HK-2 (cell line): Measurements from ENCODE around the gene SOS1.

Source experiments
- DNase-seq: peaks from one replicate; pipeline ENCODE4 v3.0.0-alpha.2; 2018; ENCODE audit not compliant: unreplicated experiment

SOS1 gene

GRCh38 chr2:39024833-39025232 lies 96.0 kb downstream of the SOS1 start:
- no peak for DNase-seq

DNA sequence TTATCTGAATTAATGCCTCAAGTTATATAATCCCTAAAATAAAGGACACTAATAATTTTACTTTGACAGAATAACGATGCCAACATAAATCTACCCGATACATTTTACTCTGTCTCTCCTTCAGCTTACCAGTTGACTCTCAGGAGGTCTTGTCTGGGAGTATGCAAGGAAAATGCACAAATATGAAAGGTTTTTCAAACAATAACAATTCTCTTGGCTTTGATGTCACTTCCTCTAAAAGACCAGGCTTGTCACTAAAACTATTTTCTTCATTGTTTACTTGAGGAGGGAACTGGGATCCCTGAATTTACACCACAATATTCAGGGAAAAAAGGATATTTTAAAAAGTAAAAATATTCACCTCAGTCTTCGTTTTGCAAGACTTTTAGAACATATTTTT lies 97.2 kb downstream of the SOS1 start:
- DNase-seq, result no peak

- no peak for DNase-seq
Observed at GRCh38 chr2:39022642-39023235, 98.1 kb downstream of the SOS1 start.

DNA sequence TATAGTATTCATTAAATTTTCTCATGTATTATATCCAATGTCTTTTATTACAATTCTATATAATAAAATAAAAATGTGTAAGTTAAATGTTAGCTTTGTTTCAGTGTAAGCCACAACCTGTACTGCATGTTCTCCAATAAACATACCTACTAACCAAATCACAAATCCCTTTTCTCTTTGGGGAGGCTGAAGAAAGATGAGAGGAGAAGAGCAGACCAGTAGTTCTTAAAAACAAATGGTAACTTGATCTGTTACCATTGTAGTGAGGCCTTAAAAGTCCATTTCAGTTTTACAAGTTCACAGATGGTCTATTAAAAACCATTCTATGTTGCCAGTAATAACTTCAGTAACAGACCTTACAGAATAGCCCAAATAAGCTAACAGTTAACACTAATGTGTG lies 100.5 kb downstream of the SOS1 start:
- no peak for DNase-seq

GRCh38 chr2:39018638-39019037 lies 102.2 kb downstream of the SOS1 start:
- DNase-seq, result no peak

DNA sequence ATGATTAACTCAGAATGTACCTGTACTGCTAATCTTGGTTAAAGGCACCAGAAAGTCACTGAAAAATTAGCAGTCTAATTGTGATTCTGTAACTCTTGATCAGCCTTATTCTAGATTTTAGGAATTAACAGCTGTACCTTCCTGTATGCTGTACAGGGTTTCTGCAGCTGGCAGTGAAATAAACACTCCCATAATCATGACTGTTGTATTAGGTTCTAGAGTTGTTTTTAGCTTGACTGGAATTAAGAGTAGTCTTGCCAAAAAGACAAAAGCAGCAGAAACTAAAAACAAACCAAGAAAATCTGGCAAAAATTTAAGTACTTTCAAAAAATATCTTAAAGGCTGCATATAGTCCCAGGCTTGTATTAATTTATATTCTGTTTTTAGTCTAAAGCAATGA lies 103.5 kb downstream of the SOS1 start:
- no peak for DNase-seq

DNA sequence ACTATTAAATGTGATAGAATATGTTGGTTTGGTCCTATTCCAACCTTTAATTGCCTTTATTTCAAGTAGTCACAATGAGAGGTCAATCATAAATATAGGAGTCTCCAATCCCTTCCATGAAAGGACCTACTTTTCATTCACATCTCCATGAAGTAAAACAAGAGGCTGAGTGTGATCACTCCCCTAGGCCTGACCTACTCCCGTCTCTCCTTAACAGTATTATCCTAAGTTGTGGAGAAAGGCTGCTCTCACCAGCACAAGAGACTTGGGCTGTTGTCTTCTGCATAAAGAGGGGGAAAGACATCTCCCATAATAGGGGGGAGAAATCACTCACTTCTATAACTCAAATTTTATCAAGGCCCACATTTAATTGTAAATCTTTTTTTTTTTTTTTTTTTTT lies 105.4 kb downstream of the SOS1 start:
- DNase-seq, result no peak

- no peak for DNase-seq
Observed at GRCh38 chr2:39013871-39014270, 107.0 kb downstream of the SOS1 start.

DNA sequence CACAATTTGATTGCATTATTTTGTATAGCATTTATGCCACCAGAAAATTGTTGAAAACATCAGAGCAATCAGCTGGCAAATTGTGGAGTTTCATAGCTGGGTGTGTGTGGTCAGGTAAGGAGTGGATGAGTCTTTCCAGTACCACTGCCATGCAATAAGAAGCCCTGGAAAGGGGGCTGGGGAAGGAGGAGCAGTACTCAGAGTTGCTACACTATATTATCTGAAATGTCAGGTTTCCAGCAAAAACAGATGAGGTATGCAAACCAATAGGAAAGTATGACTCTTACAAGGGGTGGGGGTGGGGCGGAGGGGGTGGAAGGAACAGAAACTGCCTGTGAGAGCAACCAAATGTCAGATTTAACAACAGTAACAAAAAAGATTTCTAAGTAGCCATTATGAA lies 112.2 kb downstream of the SOS1 start:
- DNase-seq, result no peak

GRCh38 chr2:39007875-39008504 lies 112.9 kb downstream of the SOS1 start:
- no peak for DNase-seq

DNA sequence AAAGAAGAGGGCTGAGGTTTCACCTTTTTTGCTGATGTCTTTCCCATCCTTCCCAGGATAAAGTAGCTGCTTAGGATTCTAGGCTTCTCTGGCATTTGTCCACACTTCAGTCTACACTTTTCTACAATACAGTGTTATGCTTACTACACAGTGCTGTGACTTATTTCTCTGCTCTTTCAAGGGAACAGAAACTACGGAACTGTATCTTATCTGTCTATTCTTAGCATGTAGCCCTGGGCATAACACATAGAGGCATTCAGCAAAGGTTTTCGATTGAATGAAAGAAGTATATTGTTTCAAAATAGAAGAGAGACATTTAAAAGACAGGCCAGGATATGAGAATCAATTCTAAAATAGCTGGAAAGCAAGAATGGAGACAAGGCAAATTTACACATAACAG lies 120.3 kb downstream of the SOS1 start:
- no peak for DNase-seq

DNA sequence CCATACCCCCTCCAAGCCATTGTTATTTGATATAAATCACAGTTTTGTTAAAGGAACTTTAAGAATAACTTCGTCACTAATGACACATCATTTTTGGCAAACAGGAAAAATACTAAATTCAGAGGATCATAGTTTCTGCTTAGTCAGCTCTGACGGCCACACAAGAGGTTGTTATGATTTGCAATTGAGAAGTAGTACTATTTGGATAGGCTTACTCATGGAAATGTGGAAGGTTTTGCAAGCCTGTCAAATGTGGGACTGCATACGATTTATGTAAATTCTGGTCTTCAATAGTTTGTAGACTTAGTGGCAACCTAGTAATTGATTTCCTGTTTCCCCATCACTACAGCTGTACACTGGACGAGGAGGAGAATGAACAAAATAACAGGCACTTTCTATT lies 123.1 kb downstream of the SOS1 start:
- no peak for DNase-seq

GRCh38 chr2:38991899-38992298 lies 129.0 kb downstream of the SOS1 start:
- DNase-seq, result no peak

DNA sequence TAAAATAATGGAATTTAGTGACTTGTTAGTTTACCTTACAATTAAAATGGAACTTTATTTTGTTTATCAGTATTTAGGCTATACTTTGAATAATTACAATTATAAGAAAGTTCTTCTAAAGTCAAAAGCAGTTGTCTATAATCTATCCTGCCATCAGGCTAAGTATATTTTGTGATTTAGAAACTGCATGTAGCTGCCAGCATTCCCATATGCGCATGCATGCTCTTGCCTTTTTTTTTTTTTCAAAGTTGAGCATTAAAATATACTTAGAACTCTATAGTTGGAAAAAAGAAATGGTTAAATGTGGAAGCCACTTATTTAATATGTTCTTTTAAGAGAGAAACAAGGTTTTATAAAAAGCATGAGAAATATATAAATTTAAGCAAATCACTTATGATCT lies 132.1 kb downstream of the SOS1 start:
- no peak for DNase-seq

- DNase-seq, result no peak
Observed at GRCh38 chr2:38982498-38982897, 138.4 kb downstream of the SOS1 start.

- DNase-seq, result no peak
Observed at GRCh38 chr2:38981670-38982357, 139.0 kb downstream of the SOS1 start.

DNA sequence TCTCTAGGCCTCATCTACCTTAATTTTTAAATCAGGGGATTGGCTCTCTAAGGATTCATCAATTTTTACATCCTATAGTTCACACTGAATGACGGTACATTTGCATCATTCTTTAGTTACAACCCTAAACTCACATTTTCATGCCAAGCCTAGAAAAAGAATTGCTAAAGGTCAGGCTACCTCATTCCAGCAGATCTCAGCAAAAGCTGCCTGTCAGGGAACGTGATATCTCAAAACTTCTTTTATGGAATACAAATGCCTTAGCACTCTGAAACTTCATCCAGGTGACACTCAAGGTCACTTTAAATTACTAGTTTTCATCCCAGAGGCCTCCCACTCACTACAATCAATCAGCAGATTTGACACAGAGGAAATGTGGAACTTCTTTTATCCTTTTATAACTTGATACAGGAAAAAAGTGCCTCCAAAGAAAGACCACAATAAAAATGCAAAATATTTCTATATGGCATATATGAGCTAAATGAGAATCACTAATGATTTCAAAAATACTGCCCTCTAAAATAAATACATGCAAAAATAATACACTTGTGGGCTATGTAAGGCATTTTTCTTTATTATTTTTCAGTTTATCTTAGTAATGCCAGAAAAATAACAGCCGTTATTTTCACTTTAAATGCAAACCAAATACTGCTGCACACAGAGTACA lies 139.7 kb downstream of the SOS1 start:
- no peak for DNase-seq

- no peak for DNase-seq
Observed at GRCh38 chr2:38978908-38979307, 141.9 kb downstream of the SOS1 start.

- DNase-seq, result no peak
Observed at GRCh38 chr2:38978296-38978903, 142.5 kb downstream of the SOS1 start.

DNA sequence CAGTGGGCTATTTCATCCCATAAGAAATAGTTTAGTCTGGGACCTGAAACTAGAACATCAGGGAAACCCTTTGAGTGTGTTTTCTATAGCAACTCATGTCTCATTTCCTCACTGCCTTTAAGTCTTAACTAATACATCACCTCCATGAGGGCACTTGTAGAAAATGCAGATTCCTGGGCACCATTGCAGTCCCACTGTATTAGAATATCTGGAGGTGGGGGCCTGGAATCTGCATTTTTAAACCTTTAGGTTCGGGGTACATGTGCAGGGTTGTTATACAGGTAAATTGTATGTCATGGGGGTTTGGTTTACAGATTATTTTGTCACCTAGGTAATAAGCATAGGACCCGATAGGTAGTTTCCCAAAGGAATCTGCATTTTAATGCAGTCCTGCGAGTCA lies 143.8 kb downstream of the SOS1 start:
- DNase-seq, result no peak

GRCh38 chr2:38975042-38975441 lies 145.8 kb downstream of the SOS1 start:
- no peak for DNase-seq

- DNase-seq, result no peak
Observed at GRCh38 chr2:38973266-38973665, 147.6 kb downstream of the SOS1 start.

- no peak for DNase-seq
Observed at GRCh38 chr2:38971377-38971776, 149.5 kb downstream of the SOS1 start.
